NCI-H526 treated with DMSO at 0.1 percent for 48 hours (cell line): ENCODE measurements around the gene SEL1L.
A peak's percentile ranks its signal among the peaks of the same experiment; 100 is the strongest.
"Not testable (repeated sequence)": the region's sequence is repeated elsewhere in the genome, so short reads cannot be mapped to it uniquely, and the experiment has no call there.

Source experiments
- DNase-seq: peaks from one replicate; lab custom pipeline; 2025; lab: John Stamatoyannopoulos, UW

The SEL1L gene

GRCh38 chr14:81525129-81525528 is 8.5 kb downstream of the SEL1L start:
- DNase-seq: no peak

- DNase-seq: no peak
Observed at GRCh38 chr14:81523616-81524015, 10.0 kb downstream of the SEL1L start.

- no peak for DNase-seq
Observed at GRCh38 chr14:81523016-81523415, 10.6 kb downstream of the SEL1L start.

GRCh38 chr14:81521356-81521755 is 12.3 kb downstream of the SEL1L start:
- no peak for DNase-seq

DNA sequence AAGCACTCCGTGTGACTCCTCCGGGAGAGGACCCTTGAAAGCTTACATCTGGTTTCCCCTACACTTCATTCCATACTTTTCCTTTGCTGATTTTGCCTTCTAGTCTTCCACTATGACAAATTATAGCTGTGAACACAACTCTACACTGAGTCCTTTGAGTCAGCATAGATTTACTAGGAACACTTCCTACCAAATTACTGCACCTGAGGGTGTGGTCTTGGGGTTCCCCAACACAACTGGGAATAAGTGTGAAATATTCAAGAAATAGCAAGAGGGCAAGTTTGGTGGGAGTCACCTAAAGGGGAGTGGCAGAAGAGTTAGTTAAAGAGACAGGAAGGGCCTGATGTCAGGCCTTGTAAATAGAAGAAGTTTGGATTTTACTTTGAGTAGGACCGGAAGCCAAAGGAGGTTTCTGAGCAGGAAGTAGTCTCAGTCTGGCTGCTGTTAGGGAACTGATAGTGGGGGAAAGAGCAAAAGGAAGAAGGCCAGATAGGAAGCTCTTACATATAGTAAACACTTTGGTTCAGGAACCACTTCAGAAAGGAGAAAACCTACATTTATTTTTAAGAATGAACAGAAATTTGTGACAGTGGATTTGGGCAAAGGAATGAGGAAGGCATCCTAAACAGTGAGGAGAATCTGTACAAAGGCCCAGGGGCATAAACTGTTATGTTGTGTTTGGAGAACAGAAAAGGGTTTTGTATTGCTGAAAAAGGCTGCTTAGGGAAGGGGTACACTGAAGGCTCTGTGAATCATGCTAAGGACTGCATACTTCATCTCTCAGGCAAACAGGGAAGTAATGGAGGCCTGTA is 14.2 kb downstream of the SEL1L start:
- DNase-seq: no peak

DNA sequence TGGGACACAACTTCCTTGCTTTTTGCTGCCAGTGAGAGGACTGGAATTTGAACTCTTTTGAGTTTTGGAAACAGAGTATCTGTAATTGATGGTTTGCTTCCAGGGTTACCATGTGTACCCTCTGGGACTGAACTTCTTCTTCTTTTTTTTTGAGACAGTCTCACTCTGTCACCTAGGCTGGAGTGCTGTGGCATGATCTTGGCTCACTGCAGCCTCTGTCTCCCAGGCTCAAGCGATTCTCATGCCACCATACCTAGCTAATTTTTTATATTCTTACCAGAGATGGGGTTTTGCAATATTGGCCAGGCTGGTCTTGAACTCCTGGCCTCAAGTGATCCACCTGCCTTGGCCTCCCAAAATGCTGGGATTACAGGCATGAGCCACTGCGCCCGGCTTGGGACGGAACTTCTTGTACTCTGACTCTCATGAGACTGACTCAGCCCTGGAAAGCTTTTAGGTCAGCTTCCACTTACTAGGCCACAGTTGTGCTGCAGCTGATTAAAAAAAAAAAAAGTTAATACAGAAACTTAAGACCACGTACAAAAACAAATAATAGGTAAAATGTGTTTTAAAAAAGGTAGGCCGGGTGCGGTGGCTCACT is 15.8 kb downstream of the SEL1L start:
- DNase-seq: no peak

DNA sequence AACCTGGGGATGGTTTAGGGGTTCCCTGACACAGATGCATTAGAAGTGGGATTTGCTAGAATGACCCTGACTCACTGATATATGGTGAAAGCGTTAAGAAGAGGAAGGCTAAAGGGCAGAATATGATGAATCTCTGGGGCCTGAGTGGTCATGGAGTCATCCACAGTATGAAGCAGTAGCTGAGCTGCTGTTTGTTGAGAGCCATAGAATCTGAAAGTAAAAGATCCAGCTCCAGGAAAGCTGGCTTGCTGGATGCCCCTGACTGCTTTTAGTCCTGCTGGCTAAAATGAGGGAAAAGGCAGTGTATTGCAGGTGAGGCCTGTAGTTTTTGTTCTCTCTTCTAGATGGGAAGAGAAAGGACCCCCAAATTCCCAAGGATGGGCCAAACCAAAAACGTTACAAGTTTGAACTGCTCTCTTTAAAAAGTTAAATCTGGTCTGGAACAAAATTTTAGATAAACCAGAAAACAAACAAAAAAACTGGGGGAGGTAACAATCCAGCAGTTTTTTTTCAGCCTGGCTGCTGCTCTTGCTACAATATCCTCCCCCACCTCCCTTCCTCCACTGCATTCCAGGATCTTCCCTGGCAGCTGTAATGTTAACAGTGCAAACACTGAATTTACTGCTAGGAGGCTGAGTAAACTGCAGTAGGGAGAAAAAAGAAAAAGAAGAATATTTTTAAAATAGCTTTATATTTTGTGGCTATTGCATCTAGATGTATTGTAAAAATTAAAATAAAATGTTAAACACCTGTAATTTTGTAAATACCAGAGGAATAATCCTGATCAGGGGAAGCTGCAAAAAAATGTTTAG is 16.5 kb downstream of the SEL1L start:
- DNase-seq: no peak

- not testable (repeated sequence) for DNase-seq
Observed at GRCh38 chr14:81515927-81516326, 17.7 kb downstream of the SEL1L start.

DNA sequence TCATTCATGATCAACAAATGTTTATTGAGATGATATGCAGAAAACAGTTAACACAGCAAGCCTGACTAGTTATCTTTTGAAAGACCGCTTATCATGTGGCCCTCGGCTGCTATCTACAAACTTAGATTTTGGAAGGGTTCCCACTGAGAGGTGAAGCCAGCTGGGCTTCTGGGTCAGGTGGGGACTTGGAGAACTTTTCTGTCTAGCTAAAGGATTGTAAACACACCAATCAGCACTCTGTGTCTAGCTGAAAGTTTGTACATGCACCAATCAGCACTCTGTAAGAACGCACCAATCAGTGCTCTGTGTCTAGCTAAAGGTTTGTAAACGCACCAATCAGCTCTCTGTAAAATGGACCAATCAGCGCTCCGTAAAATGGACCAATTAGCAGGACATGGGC is 20.8 kb downstream of the SEL1L start:
- not testable (repeated sequence) for DNase-seq

DNA sequence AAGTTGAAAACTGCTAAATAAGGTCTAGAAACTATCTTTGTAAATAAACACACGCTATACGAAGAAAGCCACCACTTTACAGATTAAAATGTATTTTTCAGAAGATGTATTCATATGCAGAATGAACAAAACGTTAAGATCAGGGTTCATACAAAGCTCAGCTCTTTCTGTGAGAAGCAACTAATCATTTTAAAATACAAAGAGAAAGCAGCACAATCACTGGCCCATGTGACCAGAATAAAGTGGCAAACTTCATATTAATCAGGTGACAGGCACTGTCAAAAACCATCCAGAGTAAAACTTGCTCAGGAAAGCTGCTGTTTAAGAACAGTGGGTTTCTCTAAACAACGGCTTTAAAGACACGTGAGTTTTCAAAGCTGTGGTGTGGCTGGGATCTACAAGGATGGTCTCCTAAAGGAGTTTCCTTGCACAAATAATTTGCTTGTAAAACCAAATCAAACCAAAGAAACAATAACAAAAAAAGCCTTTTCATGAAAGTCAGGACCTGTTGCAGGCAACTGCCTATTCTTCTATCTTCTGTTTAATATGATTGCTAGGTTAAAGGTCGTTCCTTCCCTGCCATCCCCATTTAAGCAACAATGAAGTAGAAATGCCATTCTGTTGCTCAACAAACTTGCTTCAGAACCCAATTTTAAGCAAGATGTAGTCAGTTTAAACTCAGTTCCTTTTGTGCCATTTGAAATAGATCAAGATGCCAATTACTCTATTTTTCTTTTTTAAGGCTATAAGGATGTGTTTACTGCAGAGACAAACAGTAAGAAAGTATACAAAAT is 22.3 kb downstream of the SEL1L start:
- DNase-seq: no peak

DNA sequence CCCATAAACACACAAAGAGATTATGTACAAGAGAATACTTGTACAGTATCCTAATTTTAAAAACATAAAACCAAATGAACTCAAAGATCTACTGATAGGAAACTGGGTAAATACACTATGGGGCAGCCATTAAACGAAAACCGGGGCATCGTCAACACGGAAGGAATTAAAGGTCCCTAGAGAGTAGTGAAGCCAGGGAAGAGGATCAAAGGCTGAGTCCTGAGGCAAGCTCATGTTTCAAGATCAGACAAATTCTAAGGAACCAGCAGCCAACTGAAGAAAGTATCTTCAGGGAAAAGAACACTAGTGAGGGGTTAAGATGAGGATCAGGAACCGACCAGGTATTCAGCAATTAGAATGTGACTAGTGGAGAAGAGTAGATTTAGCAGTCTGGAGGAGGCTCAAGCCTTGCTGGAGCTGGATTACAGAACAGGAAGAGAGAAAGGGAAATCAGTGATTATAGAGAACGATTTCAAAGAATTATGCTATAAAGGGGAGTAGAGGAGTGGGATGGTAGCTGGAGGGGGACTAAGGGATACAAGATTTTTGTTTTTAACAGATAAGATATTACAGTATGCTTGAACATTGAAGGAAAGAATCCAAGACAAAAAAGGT is 23.7 kb downstream of the SEL1L start:
- peak; percentile 69 for DNase-seq

GRCh38 chr14:81509321-81509720 is 24.3 kb downstream of the SEL1L start:
- DNase-seq: no peak

GRCh38 chr14:81506487-81506886 is 27.2 kb downstream of the SEL1L start:
- DNase-seq: no peak

DNA sequence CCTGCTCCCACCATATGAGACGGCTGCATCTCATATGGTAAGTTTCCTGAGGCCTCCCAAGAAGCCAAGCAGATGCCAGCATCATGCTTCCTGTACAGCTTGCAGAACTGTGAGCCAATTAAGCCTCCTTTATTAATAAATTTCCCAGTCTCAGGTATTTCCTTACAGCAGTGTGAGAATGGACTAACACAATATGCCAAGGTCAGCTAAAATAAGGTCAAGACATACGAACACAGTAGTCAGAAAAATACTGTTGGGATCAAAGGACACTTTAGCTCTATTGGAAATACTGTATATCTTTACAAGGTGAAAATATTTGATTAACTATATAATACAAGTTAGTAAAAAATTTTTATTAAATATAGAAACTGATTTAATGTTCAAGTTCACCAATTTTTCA is 28.8 kb downstream of the SEL1L start:
- no peak for DNase-seq

DNA sequence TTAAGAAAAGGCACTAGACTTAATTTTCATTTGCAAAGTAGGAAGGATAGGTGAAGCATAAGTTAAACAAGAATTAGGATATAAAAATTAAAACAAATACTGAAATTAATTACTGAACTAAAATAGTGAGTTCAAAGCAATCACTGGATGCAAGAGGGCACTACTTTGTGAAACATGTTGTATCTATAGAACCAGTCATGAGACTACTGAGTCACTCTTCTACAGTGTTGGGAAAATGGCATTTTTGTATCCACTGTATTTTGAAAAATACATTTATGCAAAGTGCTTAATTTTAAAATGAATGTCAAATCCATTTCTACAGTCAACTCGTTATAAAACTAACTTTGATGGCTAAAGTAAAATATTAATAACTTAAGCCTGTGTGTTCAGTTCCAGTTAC is 47.9 kb downstream of the SEL1L start:
- no peak for DNase-seq

DNA sequence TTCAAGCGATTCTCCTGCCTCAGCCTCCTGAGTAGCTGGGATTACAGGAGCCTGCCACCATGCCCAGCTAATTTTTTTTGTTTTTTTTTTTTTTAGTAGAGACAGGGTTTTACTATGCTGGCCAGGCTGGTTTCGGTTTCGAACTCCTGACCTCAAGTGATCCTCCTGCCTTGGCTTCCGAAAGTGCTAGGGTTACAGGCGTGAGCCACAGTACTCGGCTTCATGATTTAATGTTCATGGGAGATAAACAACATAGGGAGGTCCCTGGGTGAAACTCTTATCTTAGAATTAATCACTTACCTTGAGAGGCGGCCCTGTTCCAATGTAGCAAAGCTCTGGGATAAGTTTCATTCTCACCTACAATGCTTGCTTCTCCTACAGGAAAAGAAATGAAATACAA is 48.3 kb downstream of the SEL1L start:
- no peak for DNase-seq

DNA sequence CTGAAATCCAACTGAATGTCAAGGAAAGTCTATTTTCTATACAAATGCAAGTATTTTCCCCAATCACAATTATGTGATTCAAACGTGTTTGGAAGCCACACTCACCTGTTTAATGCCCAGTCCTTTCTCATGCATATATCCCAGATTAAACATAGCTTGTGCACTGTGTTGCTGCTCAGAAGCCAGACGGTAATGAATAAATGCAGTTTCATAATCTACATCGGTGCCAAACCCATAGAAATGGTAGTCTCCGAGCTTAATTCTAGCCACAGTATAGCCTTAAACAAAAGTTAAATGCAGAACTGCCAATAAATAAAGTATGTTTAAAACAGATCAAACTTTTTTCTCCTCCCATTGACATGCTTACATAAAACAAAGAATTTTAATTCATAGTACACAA is 49.5 kb downstream of the SEL1L start:
- DNase-seq: no peak

- DNase-seq: no peak
Observed at GRCh38 chr14:81480741-81481140, 52.9 kb downstream of the SEL1L start.

GRCh38 chr14:81478446-81478845 is 55.2 kb downstream of the SEL1L start:
- no peak for DNase-seq

GRCh38 chr14:81476816-81477215 is 56.8 kb downstream of the SEL1L start:
- no peak for DNase-seq

DNA sequence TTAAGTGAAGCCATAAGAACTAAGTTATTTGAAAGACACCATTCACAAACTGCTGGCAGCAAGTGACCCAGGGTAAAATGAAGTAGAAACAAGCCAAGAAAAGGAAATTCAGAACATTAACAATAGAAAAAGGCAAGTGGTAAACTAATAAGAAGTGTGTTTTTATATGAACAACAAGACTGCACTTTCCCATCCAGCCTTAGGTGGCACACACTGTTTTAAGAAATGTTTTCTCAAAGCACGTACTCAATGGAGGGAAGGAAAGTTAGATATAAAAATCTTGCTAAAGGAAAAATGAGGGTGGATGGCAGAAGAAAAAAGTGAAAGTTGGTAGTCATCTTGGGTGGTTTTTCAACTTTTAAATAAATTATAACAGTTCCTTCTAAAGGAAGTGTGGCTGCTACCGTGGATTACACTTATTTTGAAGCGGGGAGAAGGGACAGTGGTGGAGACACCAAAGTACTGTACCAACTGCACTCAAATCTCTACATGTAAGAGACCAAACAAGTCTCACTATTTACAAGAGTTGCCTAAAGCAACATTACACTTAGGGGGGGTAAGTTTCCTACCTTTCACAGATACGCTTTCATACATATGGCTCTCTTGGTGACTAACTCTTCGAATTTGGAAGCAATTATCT is 58.8 kb downstream of the SEL1L start:
- DNase-seq: no peak
